WTC11 (cell line): ENCODE measurements around the gene SLC24A1. TPM values are rescaled to one million over a fixed set of nuclear protein-coding genes. Genes with fewer than 3 reads are reported as not detected.

Experiments
- ATAC-seq: fragments of 200-7000 bp; cut with Tn5 transposase; 2 replicates; pipeline ENCODE4 v1.10.0; 2021; ENCODE audit warnings: mild to moderate bottlenecking, moderate library complexity
- CTCF ChIA-PET: fragments of 300-600 bp; sonication (Branson Sonifier 250); formaldehyde crosslinking; loops from one replicate; lab custom pipeline; 2021; ENCODE audit warnings: antibody characterized with exemption; lab: Charles Lee
- POLR2A ChIA-PET: fragments of 350-600 bp; sonication (Branson Sonifier 250); formaldehyde crosslinking; loops from one replicate; lab custom pipeline; 2021; ENCODE audit warnings: antibody characterized with exemption; lab: Charles Lee
- DNase-seq: peaks from one replicate; pipeline ENCODE4 v3.0.0; 2021; ENCODE audit warnings: low spot score
- H3K27ac Mint-ChIP-seq: 2 replicates; pipeline ENCODE4 v1.8.0; 2021; ENCODE audit warnings: mixed read lengths
- H3K27me3 Mint-ChIP-seq: 2 replicates; pipeline ENCODE4 v1.8.0; 2021; ENCODE audit warnings: low read depth, mild to moderate bottlenecking, moderate library complexity, mixed read lengths
- H3K36me3 Mint-ChIP-seq: 2 replicates; pipeline ENCODE4 v1.8.0; 2021; ENCODE audit warnings: mixed read lengths
- H3K4me1 Mint-ChIP-seq: 2 replicates; pipeline ENCODE4 v1.8.0; 2022; ENCODE audit warnings: mixed read lengths
- H3K4me3 Mint-ChIP-seq: 2 replicates; pipeline ENCODE4 v1.8.0; 2021; ENCODE audit warnings: mild to moderate bottlenecking, moderate library complexity, mixed read lengths
- H3K9me3 Mint-ChIP-seq: 2 replicates; pipeline ENCODE4 v1.8.0; 2021; ENCODE audit warnings: mixed read lengths
- AFF4 ChIP-seq: sonication (generic); formaldehyde crosslinking; IDR thresholded peaks from 2 replicates; pipeline ENCODE4 v1.8.1; 2023; ENCODE audit warnings: mild to moderate bottlenecking, missing genetic modification reagents, borderline replicate concordance
- ERG ChIP-seq: fragments of 250-450 bp; sonication (Bioruptor Pico); IDR thresholded peaks from 2 replicates; pipeline ENCODE4 v1.8.0; 2021; ENCODE audit warnings: mild to moderate bottlenecking
- JUN ChIP-seq: sonication (generic); formaldehyde crosslinking; IDR thresholded peaks from 2 replicates; pipeline ENCODE4 v1.8.0; 2023; ENCODE audit warnings: mild to moderate bottlenecking, missing genetic modification reagents
- NFATC4 ChIP-seq: fragments of 250-450 bp; sonication (Bioruptor Pico); IDR thresholded peaks from 2 replicates; pipeline ENCODE4 v1.9.0; 2021; ENCODE audit warnings: mild to moderate bottlenecking
- RORB ChIP-seq: fragments of 250-450 bp; sonication (Bioruptor Pico); IDR thresholded peaks from 2 replicates; pipeline ENCODE4 v1.9.0; 2021; ENCODE audit warnings: mild to moderate bottlenecking
- USF2 ChIP-seq: sonication (generic); formaldehyde crosslinking; IDR thresholded peaks from 2 replicates; pipeline ENCODE4 v1.8.1; 2023; ENCODE audit warnings: mild to moderate bottlenecking, missing genetic modification reagents, moderate library complexity
- ZBTB21 ChIP-seq: sonication (generic); formaldehyde crosslinking; IDR thresholded peaks from 2 replicates; pipeline ENCODE4 v1.8.1; 2023; ENCODE audit warnings: mild to moderate bottlenecking, missing genetic modification reagents, borderline replicate concordance
- ZNF317 ChIP-seq: sonication (generic); formaldehyde crosslinking; IDR thresholded peaks from 2 replicates; pipeline ENCODE4 v1.8.1; 2023; ENCODE audit warnings: low read depth, mild to moderate bottlenecking, moderate library complexity, missing genetic modification reagents, borderline replicate concordance
- ZNF671 ChIP-seq: fragments of 250-450 bp; sonication (Bioruptor Pico); IDR thresholded peaks from 2 replicates; pipeline ENCODE4 v1.8.0; 2021; ENCODE audit warnings: mild to moderate bottlenecking
- total RNA-seq: library from RNA; stranded (reverse); gene quantifications from 3 replicates; pipeline ENCODE4 v1.2.3, GENCODE V29; 2021
- TF ChIP-seq, protein P1 (sequence below): sonication (generic); formaldehyde crosslinking; IDR thresholded peaks from 2 replicates; pipeline ENCODE4 v1.8.0; 2022; ENCODE audit warnings: missing genetic modification reagents
- TF ChIP-seq, protein P2 (sequence below): sonication (generic); formaldehyde crosslinking; IDR thresholded peaks from 2 replicates; pipeline ENCODE4 v1.8.1; 2022; ENCODE audit warnings: mild to moderate bottlenecking, moderate library complexity, missing genetic modification reagents
- TF ChIP-seq, protein P3 (sequence below): sonication (generic); formaldehyde crosslinking; IDR thresholded peaks from 2 replicates; pipeline ENCODE4 v1.8.0; 2023; ENCODE audit warnings: missing genetic modification reagents, mild to moderate bottlenecking, borderline replicate concordance

Gene SLC24A1
- total RNA-seq, 1 experiment from 2014 or later, result 7.0 TPM

GRCh38 chr15:65603134-65603533 is 18.6 kb upstream of the SLC24A1 start:
- no peak for TF ChIP-seq ZNF317
- Mint-ChIP-seq H3K27me3 (no peaks in the 10 kb centered on the region), H3K9me3 (no peaks in the 10 kb centered on the region), H3K4me3 (no peak overlapping the region), H3K36me3 (peaks cover 25% of the 10 kb centered on the region), H3K27ac (no peak overlapping the region), H3K4me1 (no peaks in the 10 kb centered on the region)
- ATAC-seq (no peak), DNase-seq (no peak)
- POLR2A ChIA-PET, result no interaction called here
- CTCF ChIA-PET, result no interaction called here

- CTCF ChIA-PET, result interaction anchor here (1.1 kb wide), 1 partner anchor 7 kb away, joined by 3 read pairs; no protein-coding TSS in a partner anchor
- TF ChIP-seq, protein P1, sequence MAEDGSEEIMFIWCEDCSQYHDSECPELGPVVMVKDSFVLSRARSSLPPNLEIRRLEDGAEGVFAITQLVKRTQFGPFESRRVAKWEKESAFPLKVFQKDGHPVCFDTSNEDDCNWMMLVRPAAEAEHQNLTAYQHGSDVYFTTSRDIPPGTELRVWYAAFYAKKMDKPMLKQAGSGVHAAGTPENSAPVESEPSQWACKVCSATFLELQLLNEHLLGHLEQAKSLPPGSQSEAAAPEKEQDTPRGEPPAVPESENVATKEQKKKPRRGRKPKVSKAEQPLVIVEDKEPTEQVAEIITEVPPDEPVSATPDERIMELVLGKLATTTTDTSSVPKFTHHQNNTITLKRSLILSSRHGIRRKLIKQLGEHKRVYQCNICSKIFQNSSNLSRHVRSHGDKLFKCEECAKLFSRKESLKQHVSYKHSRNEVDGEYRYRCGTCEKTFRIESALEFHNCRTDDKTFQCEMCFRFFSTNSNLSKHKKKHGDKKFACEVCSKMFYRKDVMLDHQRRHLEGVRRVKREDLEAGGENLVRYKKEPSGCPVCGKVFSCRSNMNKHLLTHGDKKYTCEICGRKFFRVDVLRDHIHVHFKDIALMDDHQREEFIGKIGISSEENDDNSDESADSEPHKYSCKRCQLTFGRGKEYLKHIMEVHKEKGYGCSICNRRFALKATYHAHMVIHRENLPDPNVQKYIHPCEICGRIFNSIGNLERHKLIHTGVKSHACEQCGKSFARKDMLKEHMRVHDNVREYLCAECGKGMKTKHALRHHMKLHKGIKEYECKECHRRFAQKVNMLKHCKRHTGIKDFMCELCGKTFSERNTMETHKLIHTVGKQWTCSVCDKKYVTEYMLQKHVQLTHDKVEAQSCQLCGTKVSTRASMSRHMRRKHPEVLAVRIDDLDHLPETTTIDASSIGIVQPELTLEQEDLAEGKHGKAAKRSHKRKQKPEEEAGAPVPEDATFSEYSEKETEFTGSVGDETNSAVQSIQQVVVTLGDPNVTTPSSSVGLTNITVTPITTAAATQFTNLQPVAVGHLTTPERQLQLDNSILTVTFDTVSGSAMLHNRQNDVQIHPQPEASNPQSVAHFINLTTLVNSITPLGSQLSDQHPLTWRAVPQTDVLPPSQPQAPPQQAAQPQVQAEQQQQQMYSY (CRISPR knock-in tag), result no peak
- TF ChIP-seq, all 79 proteins: peak for 0
- Mint-ChIP-seq H3K27ac (no peak overlapping the region), H3K27me3 (no peaks in the 10 kb centered on the region), H3K4me3 (no peak overlapping the region), H3K36me3 (peaks cover 21% of the 10 kb centered on the region), H3K4me1 (no peaks in the 10 kb centered on the region), H3K9me3 (no peaks in the 10 kb centered on the region)
- POLR2A ChIA-PET, result no interaction called here
- ATAC-seq (no peak), DNase-seq (no peak)
Observed at GRCh38 chr15:65603559-65603958, 18.2 kb upstream of the SLC24A1 start.

DNA sequence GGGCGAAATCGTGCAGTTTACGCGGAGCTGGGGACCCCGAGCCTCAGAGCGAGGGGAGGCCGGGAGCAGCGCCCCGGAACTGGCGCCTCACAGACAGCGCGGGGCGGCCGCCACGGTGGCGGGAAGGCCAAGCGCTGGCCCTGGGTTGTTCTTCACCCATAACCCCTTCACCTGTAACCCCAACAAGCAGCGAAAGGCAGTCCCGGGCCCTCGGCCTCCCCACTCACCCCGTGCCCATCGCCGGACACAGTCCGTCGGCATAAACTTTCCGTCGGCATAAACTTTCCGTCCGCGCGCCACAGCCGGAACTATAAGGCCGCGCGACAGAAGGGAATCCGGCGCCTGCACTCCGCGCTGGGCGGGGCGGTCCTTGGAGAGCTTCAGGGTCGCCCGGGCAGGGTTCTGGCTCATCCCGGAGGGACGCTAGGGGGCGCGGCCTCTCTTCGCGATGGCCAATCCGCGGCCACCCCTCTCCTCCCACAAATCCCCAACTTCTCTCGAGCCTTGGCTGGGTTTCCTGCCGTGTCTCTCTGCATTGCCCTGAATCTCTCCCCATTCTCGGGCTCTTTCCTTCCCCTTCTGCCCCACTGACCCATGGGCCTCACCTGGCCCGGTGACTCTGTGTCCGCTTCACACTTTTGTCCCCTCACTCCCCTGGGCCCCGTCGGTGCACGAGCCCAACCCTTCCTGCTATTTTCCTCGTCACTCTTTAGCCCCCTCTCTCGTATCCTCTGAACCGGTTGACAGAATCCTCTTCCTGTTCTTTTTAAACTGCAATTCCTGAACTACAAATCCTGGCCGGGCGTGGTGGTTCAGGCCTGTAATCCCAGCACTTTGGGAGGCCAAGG is 10.6 kb upstream of the SLC24A1 start, which contains the start of gene INTS14:
TSS of gene INTS14 (minus strand) at position 261 of the 848 bp plus-strand sequence. CDS start 3,751 bp downstream, outside the sequence.
- Mint-ChIP-seq H3K4me1 (peaks cover 21% of the 10 kb centered on the region), H3K27ac (peak within 1 kb of the TSS; percentile 99), H3K9me3 (peaks cover under 1% of the 10 kb centered on the region; the same call in 1 of the 2 replicates), H3K4me3 (peak within 1 kb of the TSS; percentile 92), H3K36me3 (peaks cover 5% of the 10 kb centered on the region; the same call in 1 of the 2 replicates), H3K27me3 (no peaks in the 10 kb centered on the region)
- ChIA-PET CTCF (interaction anchor here (0.6 to 3.2 kb wide), 30 partner anchors 8 to 681 kb away, joined by 3 to 27 read pairs (median 3); partner anchors contain the start of genes HACD3, RAB11A and SLC24A1), POLR2A (interaction anchor here (0.8 to 1.4 kb wide), 5 partner anchors 12 to 236 kb away, joined by 3 to 6 read pairs (median 3); no protein-coding TSS in a partner anchor)
- ATAC-seq, result peak; percentile 99
- peak; percentile 99 for DNase-seq
- TF ChIP-seq, protein P2, sequence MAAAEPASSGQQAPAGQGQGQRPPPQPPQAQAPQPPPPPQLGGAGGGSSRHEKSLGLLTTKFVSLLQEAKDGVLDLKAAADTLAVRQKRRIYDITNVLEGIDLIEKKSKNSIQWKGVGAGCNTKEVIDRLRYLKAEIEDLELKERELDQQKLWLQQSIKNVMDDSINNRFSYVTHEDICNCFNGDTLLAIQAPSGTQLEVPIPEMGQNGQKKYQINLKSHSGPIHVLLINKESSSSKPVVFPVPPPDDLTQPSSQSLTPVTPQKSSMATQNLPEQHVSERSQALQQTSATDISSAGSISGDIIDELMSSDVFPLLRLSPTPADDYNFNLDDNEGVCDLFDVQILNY (CRISPR knock-in tag), result peak; percentile 81
- TF ChIP-seq, protein P3, sequence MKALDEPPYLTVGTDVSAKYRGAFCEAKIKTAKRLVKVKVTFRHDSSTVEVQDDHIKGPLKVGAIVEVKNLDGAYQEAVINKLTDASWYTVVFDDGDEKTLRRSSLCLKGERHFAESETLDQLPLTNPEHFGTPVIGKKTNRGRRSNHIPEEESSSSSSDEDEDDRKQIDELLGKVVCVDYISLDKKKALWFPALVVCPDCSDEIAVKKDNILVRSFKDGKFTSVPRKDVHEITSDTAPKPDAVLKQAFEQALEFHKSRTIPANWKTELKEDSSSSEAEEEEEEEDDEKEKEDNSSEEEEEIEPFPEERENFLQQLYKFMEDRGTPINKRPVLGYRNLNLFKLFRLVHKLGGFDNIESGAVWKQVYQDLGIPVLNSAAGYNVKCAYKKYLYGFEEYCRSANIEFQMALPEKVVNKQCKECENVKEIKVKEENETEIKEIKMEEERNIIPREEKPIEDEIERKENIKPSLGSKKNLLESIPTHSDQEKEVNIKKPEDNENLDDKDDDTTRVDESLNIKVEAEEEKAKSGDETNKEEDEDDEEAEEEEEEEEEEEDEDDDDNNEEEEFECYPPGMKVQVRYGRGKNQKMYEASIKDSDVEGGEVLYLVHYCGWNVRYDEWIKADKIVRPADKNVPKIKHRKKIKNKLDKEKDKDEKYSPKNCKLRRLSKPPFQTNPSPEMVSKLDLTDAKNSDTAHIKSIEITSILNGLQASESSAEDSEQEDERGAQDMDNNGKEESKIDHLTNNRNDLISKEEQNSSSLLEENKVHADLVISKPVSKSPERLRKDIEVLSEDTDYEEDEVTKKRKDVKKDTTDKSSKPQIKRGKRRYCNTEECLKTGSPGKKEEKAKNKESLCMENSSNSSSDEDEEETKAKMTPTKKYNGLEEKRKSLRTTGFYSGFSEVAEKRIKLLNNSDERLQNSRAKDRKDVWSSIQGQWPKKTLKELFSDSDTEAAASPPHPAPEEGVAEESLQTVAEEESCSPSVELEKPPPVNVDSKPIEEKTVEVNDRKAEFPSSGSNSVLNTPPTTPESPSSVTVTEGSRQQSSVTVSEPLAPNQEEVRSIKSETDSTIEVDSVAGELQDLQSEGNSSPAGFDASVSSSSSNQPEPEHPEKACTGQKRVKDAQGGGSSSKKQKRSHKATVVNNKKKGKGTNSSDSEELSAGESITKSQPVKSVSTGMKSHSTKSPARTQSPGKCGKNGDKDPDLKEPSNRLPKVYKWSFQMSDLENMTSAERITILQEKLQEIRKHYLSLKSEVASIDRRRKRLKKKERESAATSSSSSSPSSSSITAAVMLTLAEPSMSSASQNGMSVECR (CRISPR knock-in tag), result peak; percentile 76; the same call in 1 of the 2 replicates
- TF ChIP-seq ERG, result no peak
- TF ChIP-seq AFF4 (CRISPR knock-in tag), result peak; percentile 54; the same call in 1 of the 2 replicates
- no peak; the same call in 1 of the 2 replicates for TF ChIP-seq JUN (CRISPR knock-in tag)
- no peak for TF ChIP-seq RORB (CRISPR knock-in tag)
- TF ChIP-seq ZNF671 (CRISPR knock-in tag), result no peak
- TF ChIP-seq ZBTB21, result peak; percentile 94
- TF ChIP-seq USF2 (CRISPR knock-in tag), result peak; percentile 59; the same call in 1 of the 2 replicates
- TF ChIP-seq NFATC4 (CRISPR knock-in tag), result no peak
